Activated CD8-positive, alpha-beta memory T cell treated with anti-CD3 and anti-CD28 coated beads, Interleukin-2, amount 50 U/mL, for 48 hours (primary cell): ENCODE results near the gene ALS2CL.
A peak's percentile ranks its signal among the peaks of the same experiment; 100 is the strongest.

Experiments used
- DNase-seq: peaks from one replicate; pipeline ENCODE4 v3.0.0-alpha.2; 2020

ALS2CL gene

GRCh38 chr3:46664188-46664970, 29.1 kb downstream of the ALS2CL start:
- DNase-seq = peak; percentile 36

- DNase-seq = peak; percentile 35
These were observed 29.8 kb downstream of the ALS2CL start for GRCh38 chr3:46663591-46664135.

GRCh38 chr3:46662771-46663551, 30.5 kb downstream of the ALS2CL start:
- peak; percentile 41 for DNase-seq

- DNase-seq = peak; percentile 34
These were observed 31.4 kb downstream of the ALS2CL start for GRCh38 chr3:46661776-46662766.

- DNase-seq = peak; percentile 42
These were observed 32.6 kb downstream of the ALS2CL start for GRCh38 chr3:46660543-46661523.

- DNase-seq = peak; percentile 29
These were observed 33.5 kb downstream of the ALS2CL start for GRCh38 chr3:46660003-46660402.

- DNase-seq = no peak
These were observed 34.2 kb downstream of the ALS2CL start for GRCh38 chr3:46659285-46659684.

- no peak for DNase-seq
These were observed 36.5 kb downstream of the ALS2CL start for GRCh38 chr3:46656778-46657556.

GRCh38 chr3:46655271-46655670, 38.2 kb downstream of the ALS2CL start:
- no peak for DNase-seq

- no peak for DNase-seq
These were observed 42.4 kb downstream of the ALS2CL start for GRCh38 chr3:46651084-46651483.

GRCh38 chr3:46649436-46649835, 44.0 kb downstream of the ALS2CL start:
- no peak for DNase-seq

GRCh38 chr3:46648096-46648495, 45.4 kb downstream of the ALS2CL start:
- no peak for DNase-seq

GRCh38 chr3:46646700-46647099, 46.8 kb downstream of the ALS2CL start:
- no peak for DNase-seq

GRCh38 chr3:46643701-46644100, 49.8 kb downstream of the ALS2CL start:
- DNase-seq = no peak

- DNase-seq = no peak
These were observed 50.5 kb downstream of the ALS2CL start for GRCh38 chr3:46642971-46643370.

- no peak for DNase-seq
These were observed 52.6 kb downstream of the ALS2CL start for GRCh38 chr3:46640927-46641326.

GRCh38 chr3:46639221-46639620, 54.3 kb downstream of the ALS2CL start:
- DNase-seq = no peak

GRCh38 chr3:46634856-46635255, 58.6 kb downstream of the ALS2CL start:
- DNase-seq = no peak

GRCh38 chr3:46632792-46633191, 60.7 kb downstream of the ALS2CL start:
- no peak for DNase-seq
